ENCODE data around the gene ACTL6B.

Gene ACTL6B

DNA sequence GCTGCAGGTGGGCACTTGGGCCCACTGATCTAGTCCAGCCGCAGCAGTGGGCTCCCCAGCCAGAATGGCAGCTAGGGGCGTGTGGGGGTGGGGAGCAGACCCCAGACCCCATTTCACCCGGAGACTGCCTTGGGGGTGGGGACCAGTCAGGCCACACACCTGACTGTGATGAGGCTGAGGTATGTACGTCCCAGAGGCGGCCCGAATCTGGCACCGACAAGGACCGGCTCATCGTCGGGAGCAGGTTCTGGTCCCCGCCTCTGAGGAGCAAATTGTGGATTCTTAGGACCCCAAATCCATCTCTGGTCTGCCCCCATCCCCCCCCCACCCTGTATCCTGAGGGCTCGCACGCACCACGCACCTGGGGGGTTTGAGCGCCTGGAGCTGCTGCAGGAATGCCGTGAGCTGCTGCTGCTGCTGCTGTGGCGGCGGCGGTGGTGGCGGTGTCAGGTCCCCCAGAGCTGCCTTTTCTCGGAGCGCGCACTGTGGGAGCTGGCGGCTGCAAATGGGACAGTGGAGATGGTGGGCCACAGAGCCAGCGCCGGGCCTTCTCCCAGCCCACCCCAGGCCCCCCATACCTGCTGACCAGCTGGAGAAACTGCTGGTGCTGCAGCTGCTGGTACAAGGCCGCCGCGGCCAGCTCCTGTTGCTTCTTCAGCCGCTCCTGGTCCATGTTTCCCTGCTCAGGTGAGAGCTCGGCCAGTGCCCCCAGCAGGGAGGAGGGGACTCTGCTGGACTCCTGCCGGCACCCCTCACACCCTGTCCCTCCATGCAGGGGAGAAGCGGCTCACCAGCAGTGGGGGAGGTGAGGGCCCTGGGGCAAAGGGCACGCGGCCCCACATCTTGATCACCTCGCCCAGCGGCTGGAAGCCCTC is 27.6 kb upstream of the ACTL6B start:
- no peak for DNase-seq

- DNase-seq = no peak
Measured at GRCh38 chr7:100682991-100683658, 26.9 kb upstream of the ACTL6B start.

DNA sequence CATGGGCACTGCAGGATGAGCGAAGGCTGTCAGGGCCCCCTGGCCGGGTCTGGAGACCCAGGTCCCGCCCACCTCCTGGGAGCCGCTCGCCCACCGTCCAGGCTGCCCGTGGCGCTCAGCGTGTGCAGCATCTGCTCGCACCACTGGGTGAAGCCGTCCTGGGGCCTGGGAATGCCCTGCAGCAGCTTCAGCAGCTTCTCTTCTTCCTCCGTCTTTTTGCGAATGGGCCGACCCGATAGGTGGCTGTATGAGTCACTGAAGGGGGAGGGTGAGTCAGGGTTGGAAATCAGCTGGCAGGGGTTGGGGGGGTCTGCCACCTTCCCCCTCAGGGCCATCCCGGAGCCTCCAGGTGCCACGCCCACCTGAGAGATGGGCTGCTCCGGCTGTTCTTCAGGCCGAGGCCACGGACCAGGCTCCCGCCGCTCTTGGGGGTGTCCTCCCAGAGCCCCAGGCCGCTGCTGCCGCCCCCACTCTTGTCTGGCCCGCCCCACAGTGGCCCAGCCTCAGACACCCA is 26.0 kb upstream of the ACTL6B start:
- DNase-seq = peak; percentile 30

DNA sequence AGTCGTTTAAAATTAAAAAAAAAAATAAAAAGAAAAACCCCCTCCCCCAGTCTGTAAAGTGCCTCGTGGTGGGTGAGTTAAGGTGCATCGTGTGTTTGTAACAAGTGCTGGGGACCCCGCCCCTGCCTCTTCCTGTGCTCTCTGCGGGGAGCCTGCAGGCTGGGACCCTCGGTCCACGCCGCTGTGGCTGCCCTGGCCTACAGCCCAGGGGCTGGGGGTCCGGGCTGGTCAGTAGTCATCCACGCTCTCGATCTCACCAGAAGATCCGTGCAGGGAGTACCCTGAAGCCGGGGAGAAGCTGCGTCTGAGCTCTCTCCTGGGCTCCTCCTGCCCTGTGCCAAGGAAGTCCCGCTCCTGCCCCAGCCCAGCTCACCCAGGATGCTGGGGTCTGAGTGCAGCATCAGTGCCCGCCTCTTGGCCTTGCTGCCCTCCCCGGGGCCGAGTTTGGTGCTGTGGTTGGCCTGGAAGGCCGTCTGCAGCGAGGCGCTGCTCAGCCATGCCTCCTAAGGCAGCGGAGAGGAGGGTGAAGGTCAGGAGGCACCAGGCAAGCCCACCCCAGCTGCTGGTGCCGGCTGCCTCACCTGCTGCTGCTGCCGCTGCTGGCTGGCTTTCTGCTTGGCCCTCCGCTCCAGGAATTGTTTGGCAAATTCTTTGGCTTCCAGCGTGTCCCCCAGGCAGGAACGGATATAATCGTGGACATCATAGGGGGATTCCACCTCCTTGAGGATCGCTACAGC is 25.4 kb upstream of the ACTL6B start:
- DNase-seq = no peak

DNA sequence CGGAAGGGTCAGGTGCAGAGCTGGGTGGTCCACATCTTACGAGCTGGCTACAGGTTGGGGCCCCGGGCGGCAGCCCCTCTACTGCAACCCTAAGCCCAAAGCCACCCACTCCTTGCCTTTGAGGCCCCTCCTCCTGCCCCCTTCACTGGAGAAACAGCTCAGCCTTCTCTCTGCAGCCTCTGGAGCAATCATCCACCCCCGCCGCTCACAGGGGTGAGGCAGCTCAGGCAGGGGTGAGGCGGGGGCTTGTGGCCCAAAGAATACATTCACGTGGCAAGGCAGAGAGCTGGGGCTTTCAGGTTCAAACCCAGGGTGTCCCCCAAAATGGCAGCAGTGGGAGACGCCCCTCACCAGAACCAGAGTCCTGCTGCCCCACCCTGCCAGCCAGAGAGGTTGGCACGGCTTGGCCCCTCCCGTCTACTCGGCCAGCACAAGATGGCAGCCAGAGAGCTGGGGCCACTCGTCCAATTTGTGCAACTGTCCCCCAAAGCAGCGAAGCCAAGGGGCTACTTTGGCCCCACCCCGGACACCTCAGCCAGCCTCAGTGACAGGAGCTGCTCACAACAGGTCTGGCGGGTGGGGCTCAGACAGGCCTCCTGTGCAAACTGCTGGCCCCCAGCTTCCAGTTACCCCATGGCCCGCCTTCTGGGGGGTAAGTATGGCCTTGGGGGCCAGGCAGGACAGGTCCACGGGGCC is 24.5 kb upstream of the ACTL6B start:
- no peak for DNase-seq

- DNase-seq = no peak
Measured at GRCh38 chr7:100679927-100680575, 23.8 kb upstream of the ACTL6B start.

GRCh38 chr7:100679129-100679926 is 23.1 kb upstream of the ACTL6B start:
- no peak for DNase-seq

- DNase-seq = no peak
Measured at GRCh38 chr7:100678291-100678984, 22.2 kb upstream of the ACTL6B start.

GRCh38 chr7:100677308-100678267 is 21.3 kb upstream of the ACTL6B start:
- DNase-seq = no peak

DNA sequence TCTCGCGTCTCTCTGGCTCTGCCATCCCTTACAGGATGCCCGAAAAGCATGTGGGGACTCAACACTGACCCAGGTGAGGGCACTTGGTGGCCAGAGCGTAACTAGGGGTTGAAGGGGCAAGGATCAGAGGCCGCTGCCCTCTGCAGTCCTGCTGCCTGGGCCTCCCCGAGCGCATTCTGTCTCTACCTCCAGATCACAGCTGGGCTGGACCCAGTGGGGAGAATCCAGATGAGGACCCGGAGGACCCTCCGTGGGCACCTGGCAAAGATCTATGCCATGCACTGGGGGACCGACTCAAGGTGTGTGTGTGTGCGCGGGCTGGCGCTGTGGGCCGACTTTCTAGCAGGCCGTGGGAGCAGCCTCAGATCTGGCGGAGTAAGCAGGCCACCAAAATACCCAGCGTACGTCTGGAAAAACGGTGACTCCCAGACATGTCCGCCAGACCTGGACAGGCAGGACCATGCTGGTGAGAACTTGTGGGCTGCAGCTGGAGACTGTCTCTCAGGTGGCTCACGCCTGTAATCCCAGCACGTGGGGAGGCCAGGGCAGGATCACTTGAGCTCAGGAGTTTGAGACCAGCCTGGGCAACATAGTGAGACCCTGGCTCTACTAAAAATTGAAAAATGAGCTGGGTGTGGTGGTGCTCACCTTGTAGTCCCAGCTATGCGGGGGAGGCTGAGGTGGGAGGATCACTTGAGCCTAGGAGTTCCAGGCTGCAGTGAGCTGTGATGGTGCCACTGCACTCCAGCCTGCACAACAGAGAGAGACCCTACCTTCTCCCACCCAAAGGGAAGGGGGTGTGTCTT is 20.5 kb upstream of the ACTL6B start:
- DNase-seq = no peak

- peak; percentile 67 for DNase-seq
Measured at GRCh38 chr7:100675581-100676350, 19.5 kb upstream of the ACTL6B start.

- DNase-seq = no peak
Measured at GRCh38 chr7:100675105-100675451, 18.8 kb upstream of the ACTL6B start.

DNA sequence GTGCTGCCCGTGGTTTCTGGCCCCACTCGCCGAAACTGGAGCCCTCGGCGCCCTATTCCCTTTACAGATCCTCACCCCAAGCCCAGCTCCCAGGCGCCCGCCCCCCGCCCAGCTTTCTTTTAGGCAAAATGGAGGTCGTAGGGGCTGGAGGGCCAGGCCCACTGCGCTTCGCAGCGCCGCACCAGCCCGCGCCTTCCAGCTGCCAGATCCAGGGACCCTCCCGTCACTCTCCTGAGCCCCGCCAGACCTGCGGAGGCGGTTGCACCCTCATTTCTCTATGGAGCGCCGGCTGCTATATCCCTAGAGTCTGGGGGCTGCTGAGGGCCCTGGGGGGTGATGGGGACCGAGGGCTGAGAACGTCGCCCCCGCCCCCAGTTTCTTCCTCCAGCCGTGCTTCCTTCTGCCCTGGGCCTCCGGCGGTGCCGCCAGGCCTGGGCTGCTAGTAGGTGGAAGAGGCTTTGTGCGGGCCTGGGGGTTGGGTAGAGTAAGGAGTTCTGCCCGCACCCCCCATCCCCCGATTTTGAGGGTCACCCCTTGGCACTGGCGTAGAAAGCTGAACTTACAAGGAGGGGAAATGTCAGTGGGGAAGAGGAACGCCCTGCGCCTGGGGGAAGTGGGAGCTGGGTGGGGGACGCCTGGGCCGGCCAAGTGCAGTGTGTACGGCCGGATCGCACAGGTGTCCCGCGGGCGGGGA is 18.3 kb upstream of the ACTL6B start:
- DNase-seq = no peak

GRCh38 chr7:100673942-100674410 is 17.7 kb upstream of the ACTL6B start:
- no peak for DNase-seq

- DNase-seq = peak; percentile 99
Measured at GRCh38 chr7:100673302-100673941, 17.2 kb upstream of the ACTL6B start, which contains the start of gene GNB2. TSS of gene GNB2 (plus strand) at chr7:100673740. CDS start at chr7:100676266, 2,526 bp downstream.

Data from fibroblast of skin of back (primary cell).